Omental fat pad (tissue), 4 donors: ENCODE results near the gene SCUBE2. TPM values are rescaled to one million over a fixed set of nuclear protein-coding genes. Genes with fewer than 3 reads are reported as not detected.

Experiments used
- ATAC-seq: fragments of 150-250 bp; one replicate; pipeline ENCODE4 v1.9.1; 2016; ENCODE audit warnings: mild to moderate bottlenecking, moderate library complexity; ENCODE audit not compliant: low FRiP score
- DNase-seq: peaks from one replicate; pipeline ENCODE4 v3.0.0-alpha.2; 2019; ENCODE audit warnings: low spot score
- total RNA-seq, 4 donors: library from RNA; depleted of rRNA; stranded (reverse); fragments of >200 nt; gene quantifications; one replicate each; pipeline ENCODE4 v1.1.0, GENCODE V29; 2016
- TF ChIP-seq, protein P1 (sequence below), 3 donors: fragments of 450-650 bp; IDR thresholded peaks; one replicate each; pipeline ENCODE4 v1.5.1; 2016 to 2017; ENCODE audit warnings: antibody characterized with exemption in 3 of 3, mild to moderate bottlenecking in 3 of 3, moderate library complexity in 2 of 3

Gene SCUBE2
- total RNA-seq, 4 donors from 2014 or later: 8.8 to 50.6 (median 29.8) TPM

DNA sequence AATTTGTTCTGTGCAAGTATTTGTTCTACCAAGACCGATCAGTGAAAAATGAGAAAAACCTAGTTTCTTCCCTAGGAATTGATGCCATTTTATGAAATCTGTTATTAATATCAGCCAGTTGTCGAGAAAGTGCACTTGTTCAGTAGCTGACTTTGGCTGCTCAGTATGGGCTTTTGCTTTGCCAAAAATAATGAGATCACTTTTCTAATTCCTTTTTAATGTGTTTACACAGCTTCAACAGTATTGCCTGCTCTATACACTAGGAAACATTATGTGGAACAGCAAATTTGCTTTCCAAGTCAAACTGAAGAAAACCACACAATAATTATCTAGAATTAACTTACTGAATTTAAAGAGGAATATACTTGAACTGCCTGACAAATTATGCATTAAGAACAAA lies 34.4 kb downstream of the SCUBE2 start:
- ATAC-seq (no peak), DNase-seq (no peak)
- TF ChIP-seq, protein P1, sequence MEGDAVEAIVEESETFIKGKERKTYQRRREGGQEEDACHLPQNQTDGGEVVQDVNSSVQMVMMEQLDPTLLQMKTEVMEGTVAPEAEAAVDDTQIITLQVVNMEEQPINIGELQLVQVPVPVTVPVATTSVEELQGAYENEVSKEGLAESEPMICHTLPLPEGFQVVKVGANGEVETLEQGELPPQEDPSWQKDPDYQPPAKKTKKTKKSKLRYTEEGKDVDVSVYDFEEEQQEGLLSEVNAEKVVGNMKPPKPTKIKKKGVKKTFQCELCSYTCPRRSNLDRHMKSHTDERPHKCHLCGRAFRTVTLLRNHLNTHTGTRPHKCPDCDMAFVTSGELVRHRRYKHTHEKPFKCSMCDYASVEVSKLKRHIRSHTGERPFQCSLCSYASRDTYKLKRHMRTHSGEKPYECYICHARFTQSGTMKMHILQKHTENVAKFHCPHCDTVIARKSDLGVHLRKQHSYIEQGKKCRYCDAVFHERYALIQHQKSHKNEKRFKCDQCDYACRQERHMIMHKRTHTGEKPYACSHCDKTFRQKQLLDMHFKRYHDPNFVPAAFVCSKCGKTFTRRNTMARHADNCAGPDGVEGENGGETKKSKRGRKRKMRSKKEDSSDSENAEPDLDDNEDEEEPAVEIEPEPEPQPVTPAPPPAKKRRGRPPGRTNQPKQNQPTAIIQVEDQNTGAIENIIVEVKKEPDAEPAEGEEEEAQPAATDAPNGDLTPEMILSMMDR (IDR thresholded peaks at IDR 0.05): no peak

DNA sequence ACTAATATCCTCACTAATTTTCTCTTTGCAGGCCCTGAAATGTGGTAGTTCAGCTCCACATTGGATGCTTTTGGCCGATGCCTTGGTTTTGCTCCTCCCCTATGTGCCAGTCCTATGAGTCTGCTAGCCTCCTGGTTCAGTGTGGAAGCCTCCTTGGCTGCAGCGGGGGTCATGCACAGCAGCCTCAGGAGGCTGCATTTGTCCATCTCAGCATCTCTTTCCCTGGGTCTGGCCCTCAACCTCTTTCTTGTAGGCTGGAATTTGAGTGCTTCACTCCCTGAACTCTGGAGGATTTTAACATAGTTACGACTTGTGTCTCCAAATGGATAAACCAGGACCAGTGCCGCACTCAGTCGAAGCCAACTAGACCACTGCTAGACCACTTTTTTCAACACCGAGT lies 34.9 kb downstream of the SCUBE2 start:
- TF ChIP-seq, protein P1 (IDR thresholded peaks at IDR 0.05): no peak
- DNase-seq (no peak), ATAC-seq (no peak)

- DNase-seq (no peak), ATAC-seq (no peak)
- TF ChIP-seq, protein P1 (IDR thresholded peaks at IDR 0.05): no peak
Measured at GRCh38 chr11:9053316-9054035, 37.9 kb downstream of the SCUBE2 start.

DNA sequence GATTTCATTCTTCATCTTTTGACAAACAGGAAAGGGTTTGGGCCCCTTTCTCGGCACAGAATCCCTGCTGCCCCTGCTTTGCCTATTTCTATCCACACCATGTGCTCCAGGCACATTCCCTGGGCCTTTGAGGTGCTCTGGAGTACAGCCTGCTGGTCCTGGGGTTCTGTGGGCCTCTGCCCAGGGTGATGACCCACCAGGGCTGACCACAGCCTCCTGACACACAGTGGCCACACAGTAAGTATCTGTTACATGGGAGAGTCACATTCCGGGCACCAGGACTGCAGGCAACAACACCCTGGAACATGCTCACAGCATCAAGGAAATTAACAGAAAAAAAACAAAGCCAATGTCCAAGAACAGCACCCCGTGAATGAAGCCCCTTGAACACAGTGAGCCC lies 39.1 kb downstream of the SCUBE2 start:
- DNase-seq (no peak), ATAC-seq (no peak)
- TF ChIP-seq, protein P1 (IDR thresholded peaks at IDR 0.05): no peak

DNA sequence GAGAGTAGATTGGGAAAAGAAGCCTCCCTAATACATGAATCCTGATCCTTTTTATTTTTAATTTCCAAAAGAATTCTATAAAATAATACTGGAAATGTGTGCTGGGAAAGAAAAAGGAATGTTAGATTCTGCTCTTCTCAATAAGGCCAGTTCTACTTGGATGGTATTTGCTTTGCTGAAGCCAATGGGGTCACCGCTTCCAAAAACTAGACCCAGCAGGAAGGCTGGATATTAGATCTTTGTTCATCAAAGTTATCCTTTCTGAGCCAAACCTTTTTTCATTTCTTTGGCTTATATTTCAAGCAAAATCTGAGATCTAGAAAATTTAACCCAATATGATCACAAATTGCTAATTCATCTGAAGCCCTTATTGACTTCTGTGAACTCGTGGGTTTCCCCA lies 41.4 kb downstream of the SCUBE2 start:
- DNase-seq (no peak), ATAC-seq (no peak)
- TF ChIP-seq, protein P1 (IDR thresholded peaks at IDR 0.05): no peak

GRCh38 chr11:9047964-9048523 lies 43.4 kb downstream of the SCUBE2 start:
- DNase-seq (no peak), ATAC-seq (no peak)
- TF ChIP-seq, protein P1 (IDR thresholded peaks at IDR 0.05): no peak

- DNase-seq (no peak), ATAC-seq (no peak)
- TF ChIP-seq, protein P1 (IDR thresholded peaks at IDR 0.05): no peak
Measured at GRCh38 chr11:9046481-9046880, 44.9 kb downstream of the SCUBE2 start.
